Erythroblast (primary cell): ENCODE data around the gene TENT5C.

ENCODE experiments used
- GATA1 ChIP-seq: IDR thresholded peaks from 2 replicates; pipeline ENCODE4 v1.6.1; 2011; ENCODE audit warnings: low read depth, mild to moderate bottlenecking, control low read depth, low read length, moderate library complexity
- POLR2A ChIP-seq: IDR thresholded peaks from 2 replicates; pipeline ENCODE4 v1.6.1; 2011; ENCODE audit warnings: mild to moderate bottlenecking, low read length

DNA sequence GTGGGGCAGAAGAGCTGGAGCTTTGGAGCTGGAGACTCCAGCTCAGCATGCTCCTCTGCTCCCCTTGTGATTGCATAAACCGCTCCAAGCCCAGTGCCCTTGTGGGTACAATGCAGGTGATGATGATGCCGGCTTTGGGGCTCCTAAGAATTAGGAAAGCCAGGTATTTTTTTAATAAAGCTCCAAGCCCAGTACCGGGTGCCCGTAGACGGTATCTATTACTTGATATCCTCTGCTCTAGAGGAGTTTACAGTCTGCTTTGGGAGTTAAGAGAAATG, 27.2 kb downstream of the TENT5C start:
- no peak for TF ChIP-seq POLR2A
- TF ChIP-seq GATA1, result no peak
